Neural progenitor cell (in vitro differentiated cells): ENCODE data around the gene LBH. TPM values are rescaled to one million over a fixed set of nuclear protein-coding genes. Genes with fewer than 3 reads are reported as not detected.
A peak's percentile ranks its signal among the peaks of the same experiment; 100 is the strongest.

Experiments used
- DNase-seq: peaks from one replicate; pipeline ENCODE4 v3.0.0-alpha.2; 2016; ENCODE audit warnings: low spot score
- H2AFZ ChIP-seq: fragments of 200-600 bp; sonication (generic); replicated peaks from 2 replicates; pipeline ENCODE4 v1.6.1; 2016; ENCODE audit warnings: antibody characterized with exemption
- H3F3A ChIP-seq: fragments of 200-600 bp; sonication (generic); 2 replicates; pipeline ENCODE4 v1.6.1; 2016; ENCODE audit warnings: antibody characterized with exemption, low read depth
- H3K27ac ChIP-seq: fragments of 200-600 bp; sonication (generic); 2 replicates; pipeline ENCODE4 v1.5.1; 2016; ENCODE audit warnings: mild to moderate bottlenecking
- H3K27me3 ChIP-seq: fragments of 200-600 bp; sonication (generic); 2 replicates; pipeline ENCODE4 v1.6.1; 2016; ENCODE audit warnings: mild to moderate bottlenecking, moderate library complexity
- H3K36me3 ChIP-seq: fragments of 200-600 bp; sonication (generic); 2 replicates; pipeline ENCODE4 v1.5.1; 2016
- H3K4me1 ChIP-seq: fragments of 200-600 bp; sonication (generic); 2 replicates; pipeline ENCODE4 v1.6.1; 2016; ENCODE audit warnings: mixed run types
- H3K4me2 ChIP-seq: fragments of 200-600 bp; sonication (generic); 2 replicates; pipeline ENCODE4 v1.6.1; 2016
- H3K4me3 ChIP-seq: fragments of 200-600 bp; sonication (generic); 2 replicates; pipeline ENCODE4 v1.5.1; 2016
- H3K79me2 ChIP-seq: fragments of 200-600 bp; sonication (generic); 2 replicates; pipeline ENCODE4 v1.6.1; 2016; ENCODE audit warnings: low read depth
- H3K9ac ChIP-seq: fragments of 200-600 bp; sonication (generic); 2 replicates; pipeline ENCODE4 v1.6.1; 2016
- H3K9me3 ChIP-seq: fragments of 200-600 bp; sonication (generic); 2 replicates; pipeline ENCODE4 v1.5.1; 2016; ENCODE audit warnings: low read depth
- H4K20me1 ChIP-seq: fragments of 200-600 bp; sonication (generic); 2 replicates; pipeline ENCODE4 v1.6.1; 2016; ENCODE audit warnings: low read depth
- H3K27ac Mint-ChIP-seq: 3 replicates; pipeline ENCODE4 v1.8.0; 2021; ENCODE audit warnings: mixed read lengths
- H3K27me3 Mint-ChIP-seq: 2 replicates; pipeline ENCODE4 v1.8.0; 2022; ENCODE audit warnings: low read depth, mild to moderate bottlenecking, inconsistent platforms, moderate library complexity, mixed read lengths; ENCODE audit not compliant: insufficient read depth
- H3K36me3 Mint-ChIP-seq: 3 replicates; pipeline ENCODE4 v1.8.0; 2021; ENCODE audit warnings: mixed read lengths
- H3K4me1 Mint-ChIP-seq: 3 replicates; pipeline ENCODE4 v1.8.0; 2021; ENCODE audit warnings: mixed read lengths
- H3K4me3 Mint-ChIP-seq: 3 replicates; pipeline ENCODE4 v1.8.0; 2021; ENCODE audit warnings: mild to moderate bottlenecking, moderate library complexity, mixed read lengths
- H3K9me3 Mint-ChIP-seq: 3 replicates; pipeline ENCODE4 v1.8.0; 2020; ENCODE audit warnings: mixed read lengths
- CTCF ChIP-seq: fragments of 200-600 bp; sonication (generic); IDR thresholded peaks from 2 replicates; pipeline ENCODE4 v1.5.1; 2017; ENCODE audit warnings: antibody characterized with exemption, mild to moderate bottlenecking
- EZH2 ChIP-seq: fragments of 200-600 bp; sonication (generic); IDR thresholded peaks from 2 replicates; pipeline ENCODE4 v1.6.1; 2017; ENCODE audit warnings: antibody characterized with exemption, mild to moderate bottlenecking, moderate library complexity
- EZH2phosphoT487 ChIP-seq: fragments of 200-600 bp; sonication (generic); IDR thresholded peaks from 2 replicates; pipeline ENCODE4 v1.6.1; 2017; ENCODE audit warnings: antibody characterized with exemption
- total RNA-seq: library from RNA; depleted of rRNA; stranded (reverse); fragments of >200 nt; gene quantifications from 2 replicates; pipeline ENCODE4 v1.2.3, GENCODE V29; 2015; ENCODE audit warnings: low replicate concordance

LBH gene
- total RNA-seq, 1 donor from 2014 or later = 4.2 TPM

GRCh38 chr2:30294133-30294532 is 62.8 kb downstream of the LBH start:
- H3K4me3 ChIP-seq = no peak overlapping the region
- no peaks in the 10 kb centered on the region for H3K27me3 ChIP-seq
- no peaks in the 10 kb centered on the region for H3K4me1 Mint-ChIP-seq
- no peak overlapping the region for H3K27ac ChIP-seq
- H3K36me3 Mint-ChIP-seq = no peaks in the 10 kb centered on the region
- H2AFZ ChIP-seq = no peak overlapping the region
- no peaks in the 10 kb centered on the region for H3K9me3 Mint-ChIP-seq
- no peaks in the 10 kb centered on the region for H3K36me3 ChIP-seq
- H3K27me3 Mint-ChIP-seq = peaks cover 4% of the 10 kb centered on the region
- H3K4me2 ChIP-seq = no peak overlapping the region
- H3K9ac ChIP-seq = no peak overlapping the region
- H3K4me3 Mint-ChIP-seq = no peak overlapping the region
- DNase-seq = no peak
- no peaks in the 10 kb centered on the region for H4K20me1 ChIP-seq
- H3K4me1 ChIP-seq = no peaks in the 10 kb centered on the region
- H3F3A ChIP-seq = no peaks in the 10 kb centered on the region
- H3K79me2 ChIP-seq = no peaks in the 10 kb centered on the region
- H3K27ac Mint-ChIP-seq = peak overlapping the region; percentile 1
- no peaks in the 10 kb centered on the region for H3K9me3 ChIP-seq
- TF ChIP-seq EZH2 (no peak), EZH2phosphoT487 (no peak), CTCF (no peak)

GRCh38 chr2:30296496-30296895 is 65.2 kb downstream of the LBH start:
- no peak for DNase-seq
- Histone ChIP-seq H3K9ac (no peak overlapping the region), H3K4me3 (no peak overlapping the region), H3K27me3 (no peaks in the 10 kb centered on the region), H3K79me2 (no peaks in the 10 kb centered on the region), H2AFZ (no peak overlapping the region), H3K36me3 (no peaks in the 10 kb centered on the region), H3K4me2 (no peak overlapping the region), H3K4me1 (peaks cover 15% of the 10 kb centered on the region), H3K9me3 (no peaks in the 10 kb centered on the region), H3K27ac (no peak overlapping the region), H4K20me1 (no peaks in the 10 kb centered on the region), H3F3A (no peaks in the 10 kb centered on the region)
- Mint-ChIP-seq H3K27me3 (peaks cover 4% of the 10 kb centered on the region), H3K27ac (no peak overlapping the region), H3K9me3 (no peaks in the 10 kb centered on the region), H3K4me1 (peaks cover 7% of the 10 kb centered on the region), H3K36me3 (no peaks in the 10 kb centered on the region), H3K4me3 (no peak overlapping the region)
- TF ChIP-seq EZH2phosphoT487 = no peak
- TF ChIP-seq EZH2 = no peak
- no peak for TF ChIP-seq CTCF

- no peaks in the 10 kb centered on the region for H4K20me1 ChIP-seq
- H3F3A ChIP-seq = no peaks in the 10 kb centered on the region
- Mint-ChIP-seq H3K9me3 (no peaks in the 10 kb centered on the region), H3K36me3 (no peaks in the 10 kb centered on the region), H3K4me1 (peaks cover 7% of the 10 kb centered on the region), H3K27ac (no peak overlapping the region), H3K27me3 (peaks cover 4% of the 10 kb centered on the region), H3K4me3 (no peak overlapping the region)
- no peaks in the 10 kb centered on the region for H3K79me2 ChIP-seq
- H3K36me3 ChIP-seq = no peaks in the 10 kb centered on the region
- no peak overlapping the region for H3K4me3 ChIP-seq
- no peak for DNase-seq
- no peaks in the 10 kb centered on the region for H3K27me3 ChIP-seq
- H3K4me2 ChIP-seq = no peak overlapping the region
- H3K9me3 ChIP-seq = no peaks in the 10 kb centered on the region
- H2AFZ ChIP-seq = no peak overlapping the region
- H3K27ac ChIP-seq = no peak overlapping the region
- TF ChIP-seq CTCF = no peak
- H3K9ac ChIP-seq = no peak overlapping the region
- H3K4me1 ChIP-seq = peaks cover 19% of the 10 kb centered on the region
Observed at GRCh38 chr2:30298302-30298701, 67.0 kb downstream of the LBH start.

GRCh38 chr2:30300122-30300455 is 68.8 kb downstream of the LBH start:
- H3K4me1 Mint-ChIP-seq = peaks cover 7% of the 10 kb centered on the region
- Histone ChIP-seq H2AFZ (no peak overlapping the region), H3K36me3 (no peaks in the 10 kb centered on the region), H4K20me1 (no peaks in the 10 kb centered on the region), H3K4me3 (no peak overlapping the region), H3K9ac (no peak overlapping the region), H3K9me3 (no peaks in the 10 kb centered on the region), H3K4me2 (no peak overlapping the region), H3K79me2 (no peaks in the 10 kb centered on the region), H3K27me3 (no peaks in the 10 kb centered on the region), H3K4me1 (peaks cover 19% of the 10 kb centered on the region), H3F3A (no peaks in the 10 kb centered on the region), H3K27ac (no peak overlapping the region)
- H3K36me3 Mint-ChIP-seq = no peaks in the 10 kb centered on the region
- TF ChIP-seq CTCF (no peak), EZH2phosphoT487 (no peak), EZH2 (no peak)
- no peak overlapping the region for H3K4me3 Mint-ChIP-seq
- no peaks in the 10 kb centered on the region for H3K27me3 Mint-ChIP-seq
- H3K27ac Mint-ChIP-seq = no peak overlapping the region
- no peaks in the 10 kb centered on the region for H3K9me3 Mint-ChIP-seq
- DNase-seq = no peak
